Sigmoid colon (tissue), 4 donors: Measurements from ENCODE around the gene TRERF1.

Experiments
- CTCF ChIP-seq, 4 experiments: fragments of 450-650 bp in 3 of 4; fragments of 200-600 bp in 1 of 4; IDR thresholded peaks; one replicate each; pipeline ENCODE4 v1.5.1; 2016 to 2019; ENCODE audit warnings: antibody characterized with exemption in 4 of 4, mild to moderate bottlenecking in 3 of 4, moderate library complexity in 2 of 4
- EP300 ChIP-seq, 4 donors: sonication (generic); formaldehyde crosslinking; IDR thresholded peaks; one replicate each; pipeline ENCODE4 v1.6.1; 2017; ENCODE audit warnings: antibody characterized with exemption in 4 of 4
- POLR2A ChIP-seq, 2 donors: fragments of 450-650 bp; IDR thresholded peaks; one replicate each; pipeline ENCODE4 v1.6.1; 2016; ENCODE audit warnings: antibody characterized with exemption in 2 of 2, mild to moderate bottlenecking in 2 of 2, moderate library complexity in 2 of 2
- POLR2AphosphoS5 ChIP-seq, 4 donors: sonication (generic); formaldehyde crosslinking; IDR thresholded peaks; one replicate each; pipeline ENCODE4 v1.6.1; 2017; ENCODE audit warnings: antibody characterized with exemption in 4 of 4

GRCh38 chr6:42427871-42428270, 23.9 kb downstream of the TRERF1 start:
- no peak for TF ChIP-seq POLR2A (IDR thresholded peaks at IDR 0.05)
- TF ChIP-seq CTCF (IDR thresholded peaks at IDR 0.05): no peak
- no peak for TF ChIP-seq EP300 (IDR thresholded peaks at IDR 0.05)
- no peak for TF ChIP-seq POLR2AphosphoS5 (IDR thresholded peaks at IDR 0.05)
